ENCODE data around the gene SYTL2.
"Not testable (repeated sequence)": the region's sequence is repeated elsewhere in the genome, so short reads cannot be mapped to it uniquely, and the experiment has no call there.

Gene SYTL2

GRCh38 chr11:85795712-85796487 lies 15.0 kb downstream of the SYTL2 start:
- no peak for DNase-seq

- DNase-seq, result no peak
Observed at GRCh38 chr11:85791409-85791990, 19.4 kb downstream of the SYTL2 start.

- DNase-seq, result no peak
Observed at GRCh38 chr11:85787809-85788760, 22.9 kb downstream of the SYTL2 start.

- no peak for DNase-seq
Observed at GRCh38 chr11:85787168-85787567, 23.8 kb downstream of the SYTL2 start.

- no peak for DNase-seq
Observed at GRCh38 chr11:85784480-85785265, 26.3 kb downstream of the SYTL2 start.

GRCh38 chr11:85783758-85784157 lies 27.2 kb downstream of the SYTL2 start:
- no peak for DNase-seq

GRCh38 chr11:85780780-85781517 lies 30.0 kb downstream of the SYTL2 start:
- DNase-seq, result peak; percentile 14

GRCh38 chr11:85779956-85780640 lies 30.8 kb downstream of the SYTL2 start:
- no peak for DNase-seq

GRCh38 chr11:85777603-85777972 lies 33.4 kb downstream of the SYTL2 start:
- DNase-seq, result not testable (repeated sequence)

- no peak for DNase-seq
Observed at GRCh38 chr11:85776951-85777602, 33.9 kb downstream of the SYTL2 start.

GRCh38 chr11:85774256-85775101 lies 36.5 kb downstream of the SYTL2 start:
- DNase-seq, result no peak

GRCh38 chr11:85772695-85773094 lies 38.2 kb downstream of the SYTL2 start:
- no peak for DNase-seq

GRCh38 chr11:85771568-85771967 lies 39.4 kb downstream of the SYTL2 start:
- no peak for DNase-seq

GRCh38 chr11:85769771-85770170 lies 41.2 kb downstream of the SYTL2 start:
- DNase-seq, result no peak

GRCh38 chr11:85768473-85769146 lies 42.3 kb downstream of the SYTL2 start:
- no peak for DNase-seq

GRCh38 chr11:85767246-85767945 lies 43.5 kb downstream of the SYTL2 start:
- no peak for DNase-seq

GRCh38 chr11:85766721-85767161 lies 44.2 kb downstream of the SYTL2 start:
- no peak for DNase-seq

- DNase-seq, result no peak
Observed at GRCh38 chr11:85764796-85765195, 46.1 kb downstream of the SYTL2 start.
